GM10248 (cell line): ENCODE data around the gene COL4A2.

Experiments
- CTCF ChIA-PET: fragments of 300-600 bp; sonication (Branson Sonifier 250); formaldehyde crosslinking; extraction: SDS; loops from one replicate; lab custom pipeline; 2021; ENCODE audit warnings: antibody characterized with exemption; lab: Yijun Ruan, JAX
- POLR2A ChIA-PET: fragments of 350-650 bp; sonication (Branson Sonifier 250); formaldehyde crosslinking; extraction: SDS; loops from one replicate; lab custom pipeline; 2020; ENCODE audit warnings: antibody characterized with exemption; lab: Yijun Ruan, JAX
- DNase-seq: peaks from one replicate; pipeline ENCODE4 v3.0.0; 2012; ENCODE audit errors: extremely low spot score
- TF ChIP-seq, protein P1 (sequence below): IDR thresholded peaks from 2 replicates; pipeline ENCODE4 v1.5.1; 2012; ENCODE audit warnings: mild to moderate bottlenecking, low read depth; ENCODE audit errors: extremely low read depth, missing control alignments, control extremely low read depth

The COL4A2 gene

DNA sequence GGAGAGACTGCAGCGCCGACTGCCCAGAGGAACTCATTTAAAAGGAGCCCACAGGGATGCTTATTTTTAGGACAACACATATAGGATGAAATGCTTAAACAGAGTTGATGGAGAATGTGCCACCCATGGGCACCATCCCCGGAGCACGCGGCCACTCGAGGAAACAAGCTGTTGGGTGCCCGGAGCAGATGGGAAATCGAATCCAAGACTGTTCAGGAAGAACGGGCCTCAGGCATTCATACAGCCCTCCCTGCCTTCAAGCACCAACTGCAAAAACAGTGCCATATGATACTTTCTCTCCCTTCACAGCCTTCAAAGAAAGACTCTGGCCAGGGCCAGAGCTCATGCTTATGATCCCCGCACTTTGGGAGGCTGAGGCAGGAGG lies 214.2 kb downstream of the COL4A2 start:
- ChIA-PET CTCF (interaction anchor here (0.7 to 2.1 kb wide), 4 partner anchors 11 to 299 kb away, joined by 3 to 5 read pairs (median 4); no protein-coding TSS in a partner anchor), POLR2A (interaction anchor here (0.6 kb wide), 1 partner anchor 17 kb away, joined by 4 read pairs; no protein-coding TSS in a partner anchor)
- TF ChIP-seq, protein P1, sequence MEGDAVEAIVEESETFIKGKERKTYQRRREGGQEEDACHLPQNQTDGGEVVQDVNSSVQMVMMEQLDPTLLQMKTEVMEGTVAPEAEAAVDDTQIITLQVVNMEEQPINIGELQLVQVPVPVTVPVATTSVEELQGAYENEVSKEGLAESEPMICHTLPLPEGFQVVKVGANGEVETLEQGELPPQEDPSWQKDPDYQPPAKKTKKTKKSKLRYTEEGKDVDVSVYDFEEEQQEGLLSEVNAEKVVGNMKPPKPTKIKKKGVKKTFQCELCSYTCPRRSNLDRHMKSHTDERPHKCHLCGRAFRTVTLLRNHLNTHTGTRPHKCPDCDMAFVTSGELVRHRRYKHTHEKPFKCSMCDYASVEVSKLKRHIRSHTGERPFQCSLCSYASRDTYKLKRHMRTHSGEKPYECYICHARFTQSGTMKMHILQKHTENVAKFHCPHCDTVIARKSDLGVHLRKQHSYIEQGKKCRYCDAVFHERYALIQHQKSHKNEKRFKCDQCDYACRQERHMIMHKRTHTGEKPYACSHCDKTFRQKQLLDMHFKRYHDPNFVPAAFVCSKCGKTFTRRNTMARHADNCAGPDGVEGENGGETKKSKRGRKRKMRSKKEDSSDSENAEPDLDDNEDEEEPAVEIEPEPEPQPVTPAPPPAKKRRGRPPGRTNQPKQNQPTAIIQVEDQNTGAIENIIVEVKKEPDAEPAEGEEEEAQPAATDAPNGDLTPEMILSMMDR, result no peak
- DNase-seq, result no peak

- DNase-seq, result no peak
- TF ChIP-seq, protein P1, result no peak
- CTCF ChIA-PET, result interaction anchor here (0.7 to 2.1 kb wide), 5 partner anchors 10 to 299 kb away, joined by 3 to 5 read pairs (median 3); no protein-coding TSS in a partner anchor
- POLR2A ChIA-PET, result interaction anchor here (0.6 kb wide), 1 partner anchor 17 kb away, joined by 4 read pairs; no protein-coding TSS in a partner anchor
Observed at GRCh38 chr13:110521946-110522345, 214.9 kb downstream of the COL4A2 start.

- TF ChIP-seq, protein P1, result no peak
- ChIA-PET POLR2A (no interaction called here), CTCF (interaction anchor here (0.9 to 1.5 kb wide), 2 partner anchors 22 to 24 kb away, joined by 3 read pairs; no protein-coding TSS in a partner anchor)
- no peak for DNase-seq
Observed at GRCh38 chr13:110522721-110523120, 215.6 kb downstream of the COL4A2 start.

GRCh38 chr13:110523180-110523579 lies 216.1 kb downstream of the COL4A2 start:
- CTCF ChIA-PET, result interaction anchor here (0.9 to 1.5 kb wide), 2 partner anchors 23 kb away, joined by 3 read pairs; no protein-coding TSS in a partner anchor
- POLR2A ChIA-PET, result no interaction called here
- DNase-seq, result no peak
- TF ChIP-seq, protein P1, result no peak

DNA sequence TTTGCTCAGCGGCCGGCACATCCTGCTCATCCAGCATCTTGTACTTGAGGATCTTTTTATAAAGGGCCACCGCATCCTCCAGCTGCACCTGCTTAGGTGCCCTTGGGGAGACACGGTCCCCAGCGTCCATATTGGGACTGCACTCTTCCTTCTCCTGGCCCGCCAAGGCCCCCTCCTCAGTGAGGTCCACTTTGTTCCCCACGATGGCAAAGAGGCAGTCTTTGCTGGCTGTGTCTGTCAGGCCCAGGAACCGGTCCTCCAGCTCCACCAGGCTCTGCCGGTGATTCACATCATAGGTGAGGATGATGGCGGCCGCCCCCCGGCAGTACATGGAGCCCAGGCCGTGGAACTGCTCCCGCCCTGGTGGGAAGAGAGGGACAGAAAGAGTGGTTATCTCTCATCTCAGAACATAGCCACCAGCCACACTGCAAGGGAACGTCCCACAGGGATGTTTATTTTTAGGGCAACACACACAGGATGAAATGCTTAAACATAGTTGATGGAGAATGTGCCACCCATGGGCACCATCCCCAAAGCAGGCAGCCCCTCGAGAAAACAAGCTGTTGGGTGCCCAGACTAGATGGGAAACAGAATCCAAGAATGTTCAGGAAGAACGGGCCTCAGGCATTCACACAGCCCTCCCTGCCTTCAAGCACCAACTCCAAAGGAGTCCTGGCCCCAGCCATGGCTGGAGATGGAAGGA lies 216.9 kb downstream of the COL4A2 start:
- POLR2A ChIA-PET, result no interaction called here
- no peak for DNase-seq
- CTCF ChIA-PET, result interaction anchor here (1.0 to 2.4 kb wide), 5 partner anchors 13 to 73 kb away, joined by 3 to 13 read pairs (median 3); no protein-coding TSS in a partner anchor
- TF ChIP-seq, protein P1, result no peak

- ChIA-PET POLR2A (no interaction called here), CTCF (interaction anchor here (1.0 to 2.4 kb wide), 6 partner anchors 14 to 301 kb away, joined by 3 to 13 read pairs (median 4); no protein-coding TSS in a partner anchor)
- no peak for DNase-seq
- TF ChIP-seq, protein P1, result no peak
Observed at GRCh38 chr13:110524541-110525257, 217.6 kb downstream of the COL4A2 start.
